Loucy (cell line): ENCODE results near the gene VPS13D.

Experiments
- H2AFZ ChIP-seq: fragments of 200-600 bp; sonication (generic); 2 replicates; pipeline ENCODE4 v1.6.0; 2016; ENCODE audit warnings: antibody characterized with exemption, mild to moderate bottlenecking, low read length, moderate library complexity
- H3F3A ChIP-seq: fragments of 200-600 bp; 2 replicates; pipeline ENCODE4 v1.6.0; 2016; ENCODE audit warnings: antibody characterized with exemption, low read depth, mild to moderate bottlenecking
- H3K27me3 ChIP-seq: fragments of 200-600 bp; sonication (generic); 2 replicates; pipeline ENCODE4 v1.6.1; 2014; ENCODE audit warnings: low read length, mild to moderate bottlenecking; ENCODE audit not compliant: insufficient read depth, poor library complexity, severe bottlenecking
- H3K36me3 ChIP-seq: fragments of 200-600 bp; sonication (generic); 2 replicates; pipeline ENCODE4 v1.6.1; 2016; ENCODE audit warnings: low read length; ENCODE audit not compliant: insufficient read depth
- H3K4me1 ChIP-seq: fragments of 200-600 bp; sonication (generic); 2 replicates; pipeline ENCODE4 v1.5.1; 2014; ENCODE audit warnings: low read length, mild to moderate bottlenecking; ENCODE audit not compliant: insufficient read depth, poor library complexity, severe bottlenecking
- H3K4me2 ChIP-seq: fragments of 200-600 bp; sonication (generic); 2 replicates; pipeline ENCODE4 v1.6.0; 2014; ENCODE audit warnings: antibody characterized with exemption, low read length, low read depth, mild to moderate bottlenecking; ENCODE audit not compliant: poor library complexity, severe bottlenecking
- H3K4me3 ChIP-seq: fragments of 200-600 bp; sonication (generic); 2 replicates; pipeline ENCODE4 v1.5.1; 2014; ENCODE audit warnings: low read length, mild to moderate bottlenecking, mixed read lengths; ENCODE audit not compliant: poor library complexity, severe bottlenecking
- H3K79me2 ChIP-seq: fragments of 200-600 bp; sonication (generic); 2 replicates; pipeline ENCODE4 v1.6.1; 2014; ENCODE audit warnings: low read length; ENCODE audit not compliant: insufficient read depth
- H3K9ac ChIP-seq: fragments of 200-600 bp; sonication (generic); 2 replicates; pipeline ENCODE4 v1.6.0; 2014; ENCODE audit warnings: mild to moderate bottlenecking, low read depth, low read length, moderate library complexity; ENCODE audit not compliant: poor library complexity, severe bottlenecking
- H3K9me2 ChIP-seq: fragments of 200-600 bp; sonication (generic); replicated peaks from 2 replicates; pipeline ENCODE4 v1.6.1; 2016; ENCODE audit warnings: low read depth, low read length, mixed read lengths
- H3K9me3 ChIP-seq: fragments of 200-600 bp; sonication (generic); 2 replicates; pipeline ENCODE4 v1.6.1; 2014; ENCODE audit warnings: mild to moderate bottlenecking, antibody characterized with exemption, low read length, low read depth; ENCODE audit not compliant: insufficient read depth
- H4K20me1 ChIP-seq: fragments of 200-600 bp; sonication (generic); 2 replicates; pipeline ENCODE4 v1.6.0; 2014; ENCODE audit warnings: antibody characterized with exemption, low read length, mild to moderate bottlenecking; ENCODE audit not compliant: insufficient read depth, poor library complexity, severe bottlenecking
- CTCF ChIP-seq: fragments of 200-600 bp; sonication (generic); conservative IDR thresholded peaks from 2 replicates; pipeline ENCODE4 v1.5.1; 2014; ENCODE audit warnings: mild to moderate bottlenecking, antibody characterized with exemption, low read length
- EZH2phosphoT487 ChIP-seq: fragments of 200-600 bp; IDR thresholded peaks from 2 replicates; pipeline ENCODE4 v1.6.1; 2018; ENCODE audit warnings: antibody characterized with exemption, mild to moderate bottlenecking, moderate library complexity, borderline replicate concordance

VPS13D gene

GRCh38 chr1:12246584-12246983, 16.8 kb downstream of the VPS13D start:
- H3K27me3 ChIP-seq, result no peaks in the 10 kb centered on the region
- no peaks in the 10 kb centered on the region for H3F3A ChIP-seq
- no peaks in the 10 kb centered on the region for H3K9me3 ChIP-seq
- no peaks in the 10 kb centered on the region for H3K9me2 ChIP-seq
- no peak overlapping the region for H2AFZ ChIP-seq
- H3K4me1 ChIP-seq, result no peaks in the 10 kb centered on the region
- no peak overlapping the region for H3K4me3 ChIP-seq
- no peak for TF ChIP-seq CTCF
- no peaks in the 10 kb centered on the region for H4K20me1 ChIP-seq
- no peaks in the 10 kb centered on the region for H3K79me2 ChIP-seq
- H3K36me3 ChIP-seq, result peaks cover 60% of the 10 kb centered on the region; the same call in 1 of the 2 replicates
- H3K9ac ChIP-seq, result no peak overlapping the region
- H3K4me2 ChIP-seq, result no peak overlapping the region

- TF ChIP-seq CTCF (no peak), EZH2phosphoT487 (no peak)
- peaks cover 62% of the 10 kb centered on the region; the same call in 1 of the 2 replicates for H3K36me3 ChIP-seq
- no peaks in the 10 kb centered on the region for H4K20me1 ChIP-seq
- H3K4me1 ChIP-seq, result no peaks in the 10 kb centered on the region
- H3K9me2 ChIP-seq, result no peaks in the 10 kb centered on the region
- no peaks in the 10 kb centered on the region for H3K79me2 ChIP-seq
- no peaks in the 10 kb centered on the region for H3K9me3 ChIP-seq
- H3K9ac ChIP-seq, result no peak overlapping the region
- no peak overlapping the region for H2AFZ ChIP-seq
- H3K4me2 ChIP-seq, result no peak overlapping the region
- H3K4me3 ChIP-seq, result no peak overlapping the region
- H3K27me3 ChIP-seq, result no peaks in the 10 kb centered on the region
- H3F3A ChIP-seq, result no peaks in the 10 kb centered on the region
These were observed 19.4 kb downstream of the VPS13D start for GRCh38 chr1:12249181-12249580.

- no peaks in the 10 kb centered on the region for H3K9me2 ChIP-seq
- no peak overlapping the region for H3K4me2 ChIP-seq
- H3K36me3 ChIP-seq, result peaks cover 58% of the 10 kb centered on the region; the same call in 1 of the 2 replicates
- no peaks in the 10 kb centered on the region for H3K4me1 ChIP-seq
- H4K20me1 ChIP-seq, result no peaks in the 10 kb centered on the region
- no peak overlapping the region for H3K9ac ChIP-seq
- no peaks in the 10 kb centered on the region for H3K79me2 ChIP-seq
- no peak for TF ChIP-seq CTCF
- no peak for TF ChIP-seq EZH2phosphoT487
- no peaks in the 10 kb centered on the region for H3K27me3 ChIP-seq
- H3F3A ChIP-seq, result no peaks in the 10 kb centered on the region
- H2AFZ ChIP-seq, result no peak overlapping the region
- H3K4me3 ChIP-seq, result no peak overlapping the region
- no peaks in the 10 kb centered on the region for H3K9me3 ChIP-seq
These were observed 19.9 kb downstream of the VPS13D start for GRCh38 chr1:12249748-12250147.
